ENCODE data around the gene KLC4. TPM values are rescaled to one million over a fixed set of nuclear protein-coding genes. Genes with fewer than 3 reads are reported as not detected.

Gene KLC4
- total and polyA plus RNA-seq, 9 of the 15 experiments (the other 6 are each of a cell fraction or from before 2014, with no cell fraction given): 1.7 to 16.2 (median 7.7) TPM

DNA sequence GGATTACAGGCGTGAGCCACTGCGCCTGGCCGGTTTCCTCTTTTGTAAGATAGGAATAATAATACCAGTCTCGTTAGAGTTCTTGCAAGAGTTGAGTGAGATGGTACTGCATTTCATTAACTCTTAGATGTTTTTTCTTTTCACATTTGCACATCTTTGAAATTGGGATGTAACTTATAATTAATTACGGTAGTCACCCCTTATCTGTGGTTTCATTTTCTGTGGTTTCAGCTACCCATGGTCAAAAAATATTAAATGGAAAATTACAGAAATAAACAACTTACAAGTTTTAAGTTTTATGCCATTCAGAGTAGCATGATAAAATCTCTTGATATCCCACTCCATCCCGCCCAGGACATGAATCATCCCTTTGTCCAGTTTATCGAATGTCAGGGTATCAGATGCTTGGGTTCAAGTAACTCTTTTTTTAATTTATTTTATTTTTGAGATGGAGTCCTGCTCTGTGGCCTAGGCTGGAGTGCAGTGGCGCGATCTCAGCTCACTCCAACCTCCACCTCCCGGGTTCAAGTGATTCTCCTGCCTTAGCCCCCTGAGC, 32.1 kb downstream of the KLC4 start:
- H3K36me3 ChIP-seq (ENCODE audit: control insufficient read depth, insufficient read depth, low read length): no peaks in the 10 kb centered on the region
- H3K79me2 ChIP-seq (ENCODE audit: control insufficient read depth, insufficient read depth, low read length): no peaks in the 10 kb centered on the region
- no peak for TF ChIP-seq KAT7 (CRISPR knock-in tag; IDR thresholded peaks at IDR 0.05; ENCODE audit: borderline replicate concordance)
- no peak for TF ChIP-seq ZNF133 (CRISPR knock-in tag; IDR thresholded peaks at IDR 0.05)
- no peak for TF ChIP-seq MYNN (IDR thresholded peaks at IDR 0.05)
- TF ChIP-seq MYNN (CRISPR knock-in tag; IDR thresholded peaks at IDR 0.05): no peak
- no peak for TF ChIP-seq TAL1 (IDR thresholded peaks at IDR 0.05)
- TF ChIP-seq, protein P1, sequence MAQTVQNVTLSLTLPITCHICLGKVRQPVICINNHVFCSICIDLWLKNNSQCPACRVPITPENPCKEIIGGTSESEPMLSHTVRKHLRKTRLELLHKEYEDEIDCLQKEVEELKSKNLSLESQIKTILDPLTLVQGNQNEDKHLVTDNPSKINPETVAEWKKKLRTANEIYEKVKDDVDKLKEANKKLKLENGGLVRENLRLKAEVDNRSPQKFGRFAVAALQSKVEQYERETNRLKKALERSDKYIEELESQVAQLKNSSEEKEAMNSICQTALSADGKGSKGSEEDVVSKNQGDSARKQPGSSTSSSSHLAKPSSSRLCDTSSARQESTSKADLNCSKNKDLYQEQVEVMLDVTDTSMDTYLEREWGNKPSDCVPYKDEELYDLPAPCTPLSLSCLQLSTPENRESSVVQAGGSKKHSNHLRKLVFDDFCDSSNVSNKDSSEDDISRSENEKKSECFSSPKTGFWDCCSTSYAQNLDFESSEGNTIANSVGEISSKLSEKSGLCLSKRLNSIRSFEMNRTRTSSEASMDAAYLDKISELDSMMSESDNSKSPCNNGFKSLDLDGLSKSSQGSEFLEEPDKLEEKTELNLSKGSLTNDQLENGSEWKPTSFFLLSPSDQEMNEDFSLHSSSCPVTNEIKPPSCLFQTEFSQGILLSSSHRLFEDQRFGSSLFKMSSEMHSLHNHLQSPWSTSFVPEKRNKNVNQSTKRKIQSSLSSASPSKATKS (CRISPR knock-in tag; IDR thresholded peaks at IDR 0.05): no peak
- TF ChIP-seq EP400 (IDR thresholded peaks at IDR 0.05): no peak
- TF ChIP-seq ASH1L (IDR thresholded peaks at IDR 0.05; ENCODE audit: borderline replicate concordance, low read depth, partially characterized antibody): no peak
- TF ChIP-seq, protein P2, sequence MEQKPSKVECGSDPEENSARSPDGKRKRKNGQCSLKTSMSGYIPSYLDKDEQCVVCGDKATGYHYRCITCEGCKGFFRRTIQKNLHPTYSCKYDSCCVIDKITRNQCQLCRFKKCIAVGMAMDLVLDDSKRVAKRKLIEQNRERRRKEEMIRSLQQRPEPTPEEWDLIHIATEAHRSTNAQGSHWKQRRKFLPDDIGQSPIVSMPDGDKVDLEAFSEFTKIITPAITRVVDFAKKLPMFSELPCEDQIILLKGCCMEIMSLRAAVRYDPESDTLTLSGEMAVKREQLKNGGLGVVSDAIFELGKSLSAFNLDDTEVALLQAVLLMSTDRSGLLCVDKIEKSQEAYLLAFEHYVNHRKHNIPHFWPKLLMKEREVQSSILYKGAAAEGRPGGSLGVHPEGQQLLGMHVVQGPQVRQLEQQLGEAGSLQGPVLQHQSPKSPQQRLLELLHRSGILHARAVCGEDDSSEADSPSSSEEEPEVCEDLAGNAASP (IDR thresholded peaks at IDR 0.05): no peak
- H2AFZ ChIP-seq (ENCODE audit: low read depth, low read length): no peak overlapping the region
- no peak for FAIRE-seq
- no peak overlapping the region for H3K27ac ChIP-seq (ENCODE audit: extremely low read depth, low read depth, low read length)
- H3K4me3 ChIP-seq: no peak overlapping the region
- no peak for DNase-seq (ENCODE audit: extremely low read depth in 1 of 4, low spot score in 3 of 4)
- intact Hi-C loops (cut with micrococcal nuclease): no loop called here
- no peak overlapping the region for H3K4me2 ChIP-seq (ENCODE audit: insufficient read depth, low read length)
- H3K4me1 ChIP-seq (replicated peaks in 1 of 2; ENCODE audit: control insufficient read depth in 2 of 2, insufficient read depth in 2 of 2, low read length in 2 of 2): peaks cover 11% of the 10 kb centered on the region in 2 experiments; a peak in 4 of 5 replicates
- H4K20me1 ChIP-seq (replicated peaks; ENCODE audit: control insufficient read depth, insufficient read depth, low read length): no peaks in the 10 kb centered on the region
- no peaks in the 10 kb centered on the region; a peak in 1 of 5 replicates for H3K27me3 ChIP-seq (ENCODE audit: control insufficient read depth in 2 of 2, insufficient read depth in 2 of 2, low read length in 2 of 2)
- no peaks in the 10 kb centered on the region for H3K9me3 ChIP-seq (replicated peaks; ENCODE audit: control insufficient read depth, insufficient read depth, low read depth, low read length)
- in situ Hi-C loops (cut with MboI): no loop called here
- POLR2A ChIA-PET: interaction anchor here (1.6 kb wide), 1 partner anchor 11 kb away, joined by 3 read pairs; no protein-coding TSS in a partner anchor
- no peak overlapping the region for H3K9ac ChIP-seq (ENCODE audit: insufficient read depth in 1 of 2, low read depth in 2 of 2, low read length in 2 of 2)
- WGBS (ENCODE audit: insufficient coverage, low coverage, missing lambda C conversion rate): 59% methylated on average over 10 of the region's 10 CpGs
- CTCF ChIA-PET (ENCODE audit: low intra/inter-chr PET ratio): no interaction called here
- BruUV-seq (replicated peaks): no TSS peak
- peaks cover 3% of the 10 kb centered on the region for H3K9me1 ChIP-seq (ENCODE audit: control insufficient read depth, insufficient read depth, low read length)
- ATAC-seq: no peak
